TTC549 (cell line): ENCODE results near the gene PPFIA1.

Experiments used
- FAIRE-seq: peaks from 2 replicates; lab custom pipeline; 2012; peaks lifted over from hg19 to GRCh38; lab: Jason Lieb, UNC

The PPFIA1 gene

GRCh38 chr11:70433526-70433925 is 163.0 kb downstream of the PPFIA1 start:
- no peak for FAIRE-seq
